Small intestine (tissue), 7 donors: ENCODE measurements around the gene ZNF527. TPM values are rescaled to one million over a fixed set of nuclear protein-coding genes. Genes with fewer than 3 reads are reported as not detected.
"Not testable (repeated sequence)": the region's sequence is repeated elsewhere in the genome, so short reads cannot be mapped to it uniquely, and the experiment has no call there.

Experiments used
- DNase-seq, 2 donors: peaks; one replicate each; pipeline versions ENCODE4 v3.0.0 to v3.0.0-alpha.2; 2013
- FAIRE-seq: peaks from 2 replicates; lab custom pipeline; 2012; peaks lifted over from hg19 to GRCh38; lab: Jason Lieb, UNC
- H3K27ac ChIP-seq, 3 donors: one replicate each; pipeline ENCODE4 v1.5.1; 2013; ENCODE audit warnings: low read length in 2 of 3, mild to moderate bottlenecking in 2 of 3, control low read depth in 1 of 3, inconsistent platforms in 1 of 3, low read depth in 1 of 3, moderate library complexity in 1 of 3
- H3K27me3 ChIP-seq, 3 donors: one replicate each; pipeline ENCODE4 v1.6.1; 2013; ENCODE audit warnings: low read length in 3 of 3, inconsistent platforms in 1 of 3; ENCODE audit not compliant: control insufficient read depth in 3 of 3, insufficient read depth in 3 of 3
- H3K36me3 ChIP-seq, 3 donors: one replicate each; pipeline ENCODE4 v1.6.1; 2013; ENCODE audit warnings: low read length in 3 of 3, inconsistent platforms in 1 of 3, low read depth in 1 of 3, mild to moderate bottlenecking in 1 of 3, moderate library complexity in 1 of 3; ENCODE audit not compliant: control insufficient read depth in 3 of 3, insufficient read depth in 2 of 3
- H3K4me1 ChIP-seq, 3 donors: one replicate each; pipeline ENCODE4 v1.6.1; 2013; ENCODE audit warnings: low read length in 2 of 3, inconsistent platforms in 1 of 3, low read depth in 1 of 3, mild to moderate bottlenecking in 1 of 3, moderate library complexity in 1 of 3; ENCODE audit not compliant: control insufficient read depth in 3 of 3, insufficient read depth in 2 of 3
- H3K4me3 ChIP-seq, 3 donors: one replicate each; pipeline ENCODE4 v1.5.1; 2013; ENCODE audit warnings: low read length in 3 of 3, control low read depth in 1 of 3, inconsistent platforms in 1 of 3, low read depth in 1 of 3, mild to moderate bottlenecking in 1 of 3, moderate library complexity in 1 of 3
- H3K9me3 ChIP-seq, 2 donors: one replicate each; pipeline ENCODE4 v1.6.1; 2013; ENCODE audit warnings: low read depth in 1 of 2, low read length in 1 of 2; ENCODE audit not compliant: control insufficient read depth in 2 of 2, insufficient read depth in 1 of 2
- WGBS, 3 donors: extraction: QIAGEN DNeasy Blood & Tissue Kit; methylation state at CpG; one replicate each; pipeline ENCODE4 v1.1.7; 2013; 5-methylcytosine and 5-hydroxymethylcytosine counted together
- polyA plus RNA-seq, 4 donors: library from polyadenylated mRNA; stranded (reverse) in 3 of 4; unstranded in 1 of 4; fragments of 200-250 nt in 3 of 4; fragments of 120-200 nt in 1 of 4; gene quantifications; one replicate each; pipeline versions ENCODE4 v1.2.1 to v1.2.3, GENCODE V29; 2013
- donor health status: healthy with polysubstance abuse.
- donor health status: control.
- donor health status: control.
- donor health status: Bipolar disorder and iron deficiency.
- donor health status: healthy.

Gene ZNF527
- polyA plus RNA-seq, 4 donors, result 1.6 to 6.2 (median 2.9) TPM

- DNase-seq (no peak), FAIRE-seq (no peak)
- no peak overlapping the region for H3K4me3 ChIP-seq
- H3K9me3 ChIP-seq, result peaks cover 7 to 56% of the 10 kb centered on the region in 2 donors
- 63 to 78% (median 73%) methylated on average over 34 of the region's 34 CpGs for WGBS, 3 donors
- H3K27ac ChIP-seq, result no peak overlapping the region
- no peaks in the 10 kb centered on the region for H3K27me3 ChIP-seq
- no peaks in the 10 kb centered on the region for H3K4me1 ChIP-seq
- no peaks in the 10 kb centered on the region for H3K36me3 ChIP-seq
Observed at GRCh38 chr19:37403403-37403802, 32.5 kb downstream of the ZNF527 start.

- DNase-seq, H3K4me1 ChIP-seq, H3K36me3 ChIP-seq, H3K4me3 ChIP-seq, FAIRE-seq, H3K27ac ChIP-seq, H3K27me3 ChIP-seq: not testable (repeated sequence)
- peaks cover 5 to 47% of the 10 kb centered on the region in 2 donors for H3K9me3 ChIP-seq
- WGBS, 3 donors, result 72 to 83% (median 78%) methylated on average over 6 of the region's 6 CpGs
Observed at GRCh38 chr19:37406140-37406846, 35.4 kb downstream of the ZNF527 start.

GRCh38 chr19:37412700-37413099 is 41.8 kb downstream of the ZNF527 start:
- H3K4me3 ChIP-seq, result no peak overlapping the region
- no peak for FAIRE-seq
- H3K36me3 ChIP-seq, result peaks cover 2 to 4% (median 3%) of the 10 kb centered on the region in 3 donors
- 95 to 100% (median 95%) methylated on average over 2 of the region's 2 CpGs for whole genome bisulfite sequencing, 3 donors
- H3K9me3 ChIP-seq, result peaks cover 2 to 34% of the 10 kb centered on the region in 2 donors
- H3K4me1 ChIP-seq, result no peaks in the 10 kb centered on the region
- no peaks in the 10 kb centered on the region for H3K27me3 ChIP-seq
- H3K27ac ChIP-seq, result no peak overlapping the region
- no peak for DNase-seq

GRCh38 chr19:37413313-37414084 is 42.6 kb downstream of the ZNF527 start:
- FAIRE-seq, result no peak
- H3K36me3 ChIP-seq, result peaks cover 2 to 4% (median 3%) of the 10 kb centered on the region in 3 donors
- H3K27me3 ChIP-seq, result no peaks in the 10 kb centered on the region
- peaks cover 2 to 32% of the 10 kb centered on the region in 2 donors for H3K9me3 ChIP-seq
- no peaks in the 10 kb centered on the region for H3K4me1 ChIP-seq
- no peak for DNase-seq
- no peak overlapping the region for H3K27ac ChIP-seq
- H3K4me3 ChIP-seq, result no peak overlapping the region
- WGBS, 3 donors, result 80 to 91% (median 90%) methylated on average over 1 of the region's 1 CpG

Other genes starting within 250 kb of the ZNF527 start
- 10 to 100 TPM; 11.7 to 34.9 (median 24.4) TPM for gene ZNF585A, start 198.4 kb upstream of the ZNF527 start, polyA plus RNA-seq
- 10 to 100 TPM in 1 of 4 donors, 1 to 10 TPM in 3; 1.4 to 13.2 (median 4.5) TPM for gene ZNF585B, start 160.6 kb upstream of the ZNF527 start, polyA plus RNA-seq
- 1 to 10 TPM; 3.6 to 9.4 (median 5.9) TPM for gene ZNF383, start 152.9 kb upstream of the ZNF527 start, polyA plus RNA-seq
- gene ZNF569, start 96.3 kb downstream of the ZNF527 start, polyA plus RNA-seq, result 1 to 10 TPM in 3 of 4 donors, under 1 TPM in 1; 0.89 to 3.4 (median 1.2) TPM
- 1 to 10 TPM; 1.4 to 5.6 (median 2.0) TPM for gene ZNF570, start 98.3 kb downstream of the ZNF527 start, polyA plus RNA-seq
- gene ZNF793, start 135.8 kb downstream of the ZNF527 start, polyA plus RNA-seq, result 10 to 100 TPM in 1 of 4 donors, 1 to 10 TPM in 1, under 1 TPM in 2; 0.22 to 13.2 (median 1.1) TPM
- gene ZNF571, start 223.7 kb downstream of the ZNF527 start, polyA plus RNA-seq, result 1 to 10 TPM in 3 of 4 donors, under 1 TPM in 1; 0.89 to 5.9 (median 1.5) TPM
- gene ZNF540, start 223.8 kb downstream of the ZNF527 start, polyA plus RNA-seq, result 1 to 10 TPM; 1.1 to 5.2 (median 1.7) TPM